Endodermal cell (in vitro differentiated cells): ENCODE results near the gene TEX44. TPM values are rescaled to one million over a fixed set of nuclear protein-coding genes. Genes with fewer than 3 reads are reported as not detected.
"Not testable (repeated sequence)": the region's sequence is repeated elsewhere in the genome, so short reads cannot be mapped to it uniquely, and the experiment has no call there.

ENCODE experiments used
- DNase-seq: peaks from one replicate; pipeline ENCODE4 v3.0.0-alpha.2; 2017
- H3K27ac ChIP-seq: 2 replicates; pipeline ENCODE4 v1.5.1; 2013; ENCODE audit warnings: mild to moderate bottlenecking, low read depth, low read length, moderate library complexity
- H3K27me3 ChIP-seq: 2 replicates; pipeline ENCODE4 v1.6.1; 2013; ENCODE audit warnings: mild to moderate bottlenecking, low read length, moderate library complexity; ENCODE audit not compliant: insufficient read depth, control insufficient read depth, poor library complexity, severe bottlenecking
- H3K36me3 ChIP-seq: 2 replicates; pipeline ENCODE4 v1.7.0; 2013; ENCODE audit warnings: mild to moderate bottlenecking, low read length, moderate library complexity; ENCODE audit not compliant: control insufficient read depth, insufficient read depth
- H3K4me1 ChIP-seq: one replicate; pipeline ENCODE4 v1.7.0; 2013; ENCODE audit warnings: low read length; ENCODE audit not compliant: control insufficient read depth, insufficient read depth
- H3K4me3 ChIP-seq: 2 replicates; pipeline ENCODE4 v1.5.1; 2013; ENCODE audit warnings: mild to moderate bottlenecking, low read length, moderate library complexity
- H3K9ac ChIP-seq: 2 replicates; pipeline ENCODE4 v1.6.1; 2013; ENCODE audit warnings: mild to moderate bottlenecking, low read length, moderate library complexity; ENCODE audit not compliant: poor library complexity, severe bottlenecking; ENCODE audit errors: extremely low read depth
- H3K9me3 ChIP-seq: 2 replicates; pipeline ENCODE4 v1.6.1; 2013; ENCODE audit warnings: mild to moderate bottlenecking, low read length, moderate library complexity; ENCODE audit not compliant: control insufficient read depth
- H3K27ac Mint-ChIP-seq: 2 replicates; pipeline ENCODE4 v1.8.0; 2020; ENCODE audit warnings: mixed read lengths
- H3K27me3 Mint-ChIP-seq: 2 replicates; pipeline ENCODE4 v1.8.0; 2021; ENCODE audit warnings: mild to moderate bottlenecking, mixed read lengths; ENCODE audit not compliant: insufficient read depth
- H3K36me3 Mint-ChIP-seq: 2 replicates; pipeline ENCODE4 v1.8.0; 2020; ENCODE audit warnings: low read depth, mixed read lengths
- H3K4me1 Mint-ChIP-seq: 2 replicates; pipeline ENCODE4 v1.8.0; 2020; ENCODE audit warnings: mixed read lengths
- H3K4me3 Mint-ChIP-seq: 2 replicates; pipeline ENCODE4 v1.8.0; 2020; ENCODE audit warnings: mild to moderate bottlenecking, moderate library complexity, mixed read lengths
- H3K9me3 Mint-ChIP-seq: 2 replicates; pipeline ENCODE4 v1.8.0; 2020; ENCODE audit warnings: mild to moderate bottlenecking, mixed read lengths
- CTCF ChIP-seq: fragments of 200-600 bp; sonication (generic); conservative IDR thresholded peaks from 2 replicates; pipeline ENCODE4 v1.5.0; 2021; ENCODE audit warnings: antibody characterized with exemption, mild to moderate bottlenecking
- WGBS, 2 experiments: methylation state at CpG; one replicate each; pipeline versions ENCODE4 v1.1.5 to v1.1.7; 2013; ENCODE audit warnings: missing lambda C conversion rate in 2 of 2, mixed read lengths in 1 of 2; ENCODE audit not compliant: insufficient coverage in 1 of 2, insufficient read length in 1 of 2; 5-methylcytosine and 5-hydroxymethylcytosine counted together
- total RNA-seq, 2 donors: library from RNA; stranded (reverse); fragmentation: NEBNext Ultra II Directional in 1 of 2; extraction: Animal tissue kit (Norgen Biotek cat#: 25700) in 1 of 2; gene quantifications; 2 replicates in 1 of 2; 3 replicates in 1 of 2; pipeline ENCODE4 v1.2.1, GENCODE V29; 2021

Gene TEX44
- total RNA-seq, 2 donors from 2014 or later = not detected

- Mint-ChIP-seq H3K9me3 (peaks cover 24% of the 10 kb centered on the region), H3K4me1 (no peaks in the 10 kb centered on the region), H3K36me3 (no peaks in the 10 kb centered on the region), H3K27me3 (peaks cover 31% of the 10 kb centered on the region), H3K27ac (no peak overlapping the region), H3K4me3 (no peak overlapping the region)
- TF ChIP-seq CTCF = no peak
- no peak for DNase-seq
- Histone ChIP-seq H3K9me3 (peaks cover 16% of the 10 kb centered on the region), H3K4me1 (no peaks in the 10 kb centered on the region), H3K27ac (no peak overlapping the region), H3K4me3 (no peak overlapping the region), H3K27me3 (peaks cover 13% of the 10 kb centered on the region), H3K36me3 (no peaks in the 10 kb centered on the region), H3K9ac (no peak overlapping the region)
Measured at GRCh38 chr2:231552752-231553151, 39.9 kb upstream of the TEX44 start.

DNA sequence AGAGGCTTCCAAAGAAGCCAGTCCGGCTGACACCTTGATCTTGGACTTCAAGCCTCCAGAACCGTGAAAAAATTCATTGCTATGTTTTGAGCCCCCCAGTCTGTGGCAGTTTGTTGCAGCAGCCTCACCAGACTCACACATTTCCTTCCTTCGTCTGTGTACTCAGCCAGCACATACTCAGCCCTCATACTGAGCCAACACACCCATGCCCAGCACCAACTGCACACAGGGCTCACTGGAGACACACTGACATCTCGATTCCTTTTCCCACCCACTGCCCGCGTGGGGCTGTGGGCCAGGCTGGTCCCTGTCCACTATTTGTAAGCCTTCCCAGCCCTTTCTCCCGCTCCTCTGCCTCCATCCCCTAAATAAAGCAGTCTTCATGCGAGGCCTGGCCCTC, 38.3 kb upstream of the TEX44 start:
- Histone ChIP-seq H3K27me3 (peaks cover 13% of the 10 kb centered on the region), H3K9me3 (peaks cover 16% of the 10 kb centered on the region), H3K36me3 (no peaks in the 10 kb centered on the region), H3K9ac (no peak overlapping the region), H3K27ac (no peak overlapping the region), H3K4me3 (no peak overlapping the region), H3K4me1 (no peaks in the 10 kb centered on the region)
- no peak for DNase-seq
- Mint-ChIP-seq H3K27ac (no peak overlapping the region), H3K4me3 (no peak overlapping the region), H3K27me3 (peaks cover 35% of the 10 kb centered on the region), H3K9me3 (peaks cover 24% of the 10 kb centered on the region), H3K36me3 (no peaks in the 10 kb centered on the region), H3K4me1 (no peaks in the 10 kb centered on the region)
- WGBS, 2 experiments = 80 to 98% methylated on average over 7 to 8 of the region's 8 CpGs
- TF ChIP-seq CTCF = no peak

DNA sequence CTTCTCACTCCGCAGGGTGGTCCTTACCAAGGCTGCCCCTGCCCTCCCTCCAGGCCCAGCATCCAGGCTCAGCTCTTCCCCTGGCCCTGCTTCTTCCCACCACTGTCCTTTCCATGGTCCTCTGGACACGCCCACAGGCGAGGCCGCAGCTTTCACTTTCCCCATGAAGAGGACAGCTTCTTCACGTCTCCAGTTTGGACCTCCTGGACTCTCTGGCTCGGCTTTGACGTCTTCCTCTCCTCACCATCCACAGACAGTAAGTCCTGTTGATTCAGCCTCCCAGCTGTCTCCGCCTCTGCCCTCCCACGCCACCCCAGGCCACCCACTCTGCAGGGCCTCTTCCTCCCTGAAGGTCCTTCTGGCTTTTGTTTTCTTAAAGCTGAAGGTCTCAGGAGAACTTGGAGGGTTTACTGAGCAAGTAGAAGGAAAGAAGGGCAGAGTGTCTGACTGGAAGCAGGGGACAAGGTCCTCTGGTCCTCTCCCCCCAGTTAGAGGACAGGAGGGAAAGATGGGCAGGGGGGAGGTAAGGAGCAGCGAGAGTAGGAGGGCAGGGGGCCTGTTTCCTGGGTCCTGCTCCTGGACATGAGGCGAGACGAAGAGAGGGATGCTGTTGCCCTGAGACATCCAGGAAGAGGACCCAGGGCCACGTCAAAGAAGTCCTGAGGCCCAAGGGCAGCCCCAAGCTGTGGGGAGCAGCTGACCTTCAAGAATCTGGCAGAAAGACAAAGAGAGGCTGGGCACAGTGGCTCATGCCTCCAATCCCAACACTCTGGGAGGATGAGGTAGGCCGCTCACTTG, 37.7 kb upstream of the TEX44 start:
- peaks cover 16% of the 10 kb centered on the region for H3K9me3 ChIP-seq
- no peak for DNase-seq
- H3K27me3 ChIP-seq = peaks cover 13% of the 10 kb centered on the region
- H3K9ac ChIP-seq = no peak overlapping the region
- no peak overlapping the region for H3K27ac ChIP-seq
- Mint-ChIP-seq H3K4me3 (no peak overlapping the region), H3K9me3 (peaks cover 24% of the 10 kb centered on the region), H3K27ac (no peak overlapping the region), H3K27me3 (peaks cover 35% of the 10 kb centered on the region), H3K36me3 (no peaks in the 10 kb centered on the region), H3K4me1 (no peaks in the 10 kb centered on the region)
- H3K4me1 ChIP-seq = no peaks in the 10 kb centered on the region
- 82 to 90% methylated on average over 8 to 14 of the region's 14 CpGs for WGBS, 2 experiments
- no peaks in the 10 kb centered on the region for H3K36me3 ChIP-seq
- H3K4me3 ChIP-seq = no peak overlapping the region
- no peak for TF ChIP-seq CTCF

DNA sequence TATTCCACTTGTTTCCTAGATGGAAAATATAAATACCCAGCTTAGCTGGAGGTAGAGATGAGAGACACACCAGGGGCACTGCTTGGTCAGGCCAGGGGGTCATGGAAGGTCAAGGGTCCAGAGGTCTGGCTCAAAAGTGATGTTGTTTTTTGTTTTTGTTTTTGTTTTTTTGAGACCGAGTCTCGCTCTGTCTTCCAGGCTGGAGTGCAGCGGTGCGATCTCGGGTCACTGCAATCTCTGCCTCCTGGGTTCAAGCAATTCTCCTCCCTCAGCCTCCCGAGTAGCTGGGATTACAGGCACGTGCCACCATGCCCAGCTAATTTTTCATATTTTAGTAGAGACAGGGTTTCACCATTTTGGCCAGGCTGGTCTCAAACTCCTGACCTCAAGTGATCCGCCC, 36.2 kb upstream of the TEX44 start:
- not testable (repeated sequence) for H3K4me1 Mint-ChIP-seq, H3K36me3 Mint-ChIP-seq, H3K4me3 Mint-ChIP-seq, H3K9ac ChIP-seq, H3K27ac ChIP-seq, H3K36me3 ChIP-seq, DNase-seq, H3K4me3 ChIP-seq, H3K27ac Mint-ChIP-seq, H3K4me1 ChIP-seq
- Histone ChIP-seq H3K9me3 (peaks cover 16% of the 10 kb centered on the region), H3K27me3 (peaks cover 13% of the 10 kb centered on the region)
- WGBS, 2 experiments = 89 to 91% methylated on average over 2 to 8 of the region's 8 CpGs
- Mint-ChIP-seq H3K27me3 (peaks cover 35% of the 10 kb centered on the region), H3K9me3 (peaks cover 15% of the 10 kb centered on the region)
